Neural cell (in vitro differentiated cells): ENCODE data around the gene PTGER1. TPM values are rescaled to one million over a fixed set of nuclear protein-coding genes. Genes with fewer than 3 reads are reported as not detected.

Experiments used
- H2AFZ ChIP-seq: fragments of 200-600, 300-800 bp; sonication (generic), shearing (Covaris generic); 2 replicates; pipeline ENCODE4 v1.6.0; 2014; ENCODE audit warnings: low read depth, mild to moderate bottlenecking, antibody characterized with exemption, low read length, moderate library complexity
- H3F3A ChIP-seq: fragments of 200-600 bp; shearing (Covaris generic); 2 replicates; pipeline ENCODE4 v1.6.1; 2016; ENCODE audit warnings: mild to moderate bottlenecking, moderate library complexity, mixed read lengths, antibody characterized with exemption, low read length; ENCODE audit not compliant: insufficient read depth, poor library complexity, severe bottlenecking
- H3K27ac ChIP-seq: fragments of 200-600, 300-800 bp; sonication (generic), shearing (Covaris generic); 2 replicates; pipeline ENCODE4 v1.5.1; 2014; ENCODE audit warnings: mild to moderate bottlenecking, low read length, moderate library complexity
- H3K27me3 ChIP-seq: fragments of 300-800, 200-600 bp; sonication (generic), shearing (Covaris generic); 2 replicates; pipeline ENCODE4 v1.6.0; 2014; ENCODE audit warnings: mild to moderate bottlenecking, low read depth, low read length, moderate library complexity; ENCODE audit not compliant: insufficient read depth
- H3K36me3 ChIP-seq: fragments of 300-800, 200-600 bp; sonication (generic), shearing (Covaris generic); 2 replicates; pipeline ENCODE4 v1.5.1; 2014; ENCODE audit warnings: mild to moderate bottlenecking, antibody characterized with exemption, low read length, moderate library complexity; ENCODE audit not compliant: insufficient read depth
- H3K4me2 ChIP-seq: fragments of 300-800, 200-600 bp; sonication (generic), shearing (Covaris generic); 2 replicates; pipeline ENCODE4 v1.6.0; 2014; ENCODE audit warnings: mild to moderate bottlenecking, low read length
- H3K4me3 ChIP-seq: fragments of 300-800, 200-600 bp; sonication (generic), shearing (Covaris generic); 2 replicates; pipeline ENCODE4 v1.5.1; 2014; ENCODE audit warnings: mild to moderate bottlenecking, low read length, moderate library complexity
- H3K79me2 ChIP-seq: fragments of 200-600 bp; shearing (Covaris generic); replicated peaks from 2 replicates; pipeline ENCODE4 v1.6.0; 2014; ENCODE audit warnings: mild to moderate bottlenecking, low read length, moderate library complexity; ENCODE audit not compliant: insufficient read depth
- H3K9ac ChIP-seq: fragments of 300-800, 200-600 bp; sonication (generic), shearing (Covaris generic); 2 replicates; pipeline ENCODE4 v1.6.1; 2016; ENCODE audit warnings: mild to moderate bottlenecking, low read length, mixed read lengths
- H3K9me2 ChIP-seq: fragments of 200-600 bp; shearing (Covaris generic); 2 replicates; pipeline ENCODE4 v1.6.1; 2016; ENCODE audit warnings: mild to moderate bottlenecking, low read length, mixed read lengths; ENCODE audit not compliant: insufficient read depth
- H3K9me3 ChIP-seq: fragments of 200-600, 300-800 bp; sonication (generic), shearing (Covaris generic); 2 replicates; pipeline ENCODE4 v1.6.1; 2016; ENCODE audit warnings: mild to moderate bottlenecking, mixed run types, low read length, moderate library complexity, mixed read lengths
- H4K20me1 ChIP-seq: fragments of 200-600 bp; shearing (Covaris generic); 2 replicates; pipeline ENCODE4 v1.6.1; 2016; ENCODE audit warnings: mild to moderate bottlenecking, mixed run types; ENCODE audit not compliant: insufficient read depth
- CTCF ChIP-seq: fragments of 450-650 bp; IDR thresholded peaks from 2 replicates; pipeline ENCODE4 v1.5.1; 2014; ENCODE audit warnings: antibody characterized with exemption, mild to moderate bottlenecking, moderate library complexity; ENCODE audit not compliant: poor library complexity, severe bottlenecking
- EP300 ChIP-seq: fragments of 450-650 bp; conservative IDR thresholded peaks from 2 replicates; pipeline ENCODE4 v1.6.1; 2014; ENCODE audit warnings: antibody characterized with exemption, mild to moderate bottlenecking, moderate library complexity; ENCODE audit not compliant: poor library complexity, severe bottlenecking
- EZH2 ChIP-seq: fragments of 200-600, 300-800 bp; shearing (Covaris generic), sonication (generic); IDR thresholded peaks from 2 replicates; pipeline ENCODE4 v1.6.1; 2014; ENCODE audit warnings: antibody characterized with exemption, low read length, borderline replicate concordance, mild to moderate bottlenecking; ENCODE audit not compliant: insufficient read depth, poor library complexity, severe bottlenecking
- MXI1 ChIP-seq: fragments of 450-650 bp; conservative IDR thresholded peaks from 2 replicates; pipeline ENCODE4 v1.6.1; 2014; ENCODE audit warnings: antibody characterized with exemption, mild to moderate bottlenecking; ENCODE audit not compliant: poor library complexity, severe bottlenecking
- POLR2AphosphoS5 ChIP-seq: IDR thresholded peaks from 2 replicates; pipeline ENCODE4 v1.6.1; 2012
- RAD21 ChIP-seq: fragments of 450-650 bp; conservative IDR thresholded peaks from 2 replicates; pipeline ENCODE4 v1.6.1; 2014; ENCODE audit warnings: antibody characterized with exemption, mild to moderate bottlenecking, moderate library complexity
- REST ChIP-seq: IDR thresholded peaks from 2 replicates; pipeline ENCODE4 v1.6.1; 2012; ENCODE audit warnings: borderline replicate concordance
- SMC3 ChIP-seq: fragments of 450-650 bp; conservative IDR thresholded peaks from 2 replicates; pipeline ENCODE4 v1.6.1; 2014; ENCODE audit warnings: antibody characterized with exemption, mild to moderate bottlenecking, moderate library complexity; ENCODE audit not compliant: poor library complexity
- TAF1 ChIP-seq: IDR thresholded peaks from 2 replicates; pipeline ENCODE4 v1.6.1; 2012; ENCODE audit warnings: low read depth
- polyA plus RNA-seq: library from polyadenylated mRNA; depleted of rRNA; stranded (reverse); fragments of >200 nt; gene quantifications from 2 replicates; pipeline ENCODE4 v1.2.3, GENCODE V29; 2014

The PTGER1 gene
- polyA plus RNA-seq, 1 donor from 2014 or later = not detected

GRCh38 chr19:14492756-14493337, 17.7 kb upstream of the PTGER1 start:
- Histone ChIP-seq H3K9me3 (no peaks in the 10 kb centered on the region), H3K36me3 (no peaks in the 10 kb centered on the region), H4K20me1 (no peaks in the 10 kb centered on the region), H3K9me2 (no peaks in the 10 kb centered on the region), H3K27ac (no peak overlapping the region), H3K4me3 (no peak overlapping the region), H3K27me3 (no peaks in the 10 kb centered on the region), H3K9ac (no peak overlapping the region), H3K79me2 (peaks cover 16% of the 10 kb centered on the region), H3K4me2 (no peak overlapping the region), H2AFZ (no peak overlapping the region), H3F3A (no peaks in the 10 kb centered on the region)
- TF ChIP-seq RAD21 (no peak), EP300 (no peak), REST (no peak), TAF1 (no peak), POLR2AphosphoS5 (no peak), MXI1 (no peak), SMC3 (no peak), CTCF (no peak), EZH2 (no peak)

DNA sequence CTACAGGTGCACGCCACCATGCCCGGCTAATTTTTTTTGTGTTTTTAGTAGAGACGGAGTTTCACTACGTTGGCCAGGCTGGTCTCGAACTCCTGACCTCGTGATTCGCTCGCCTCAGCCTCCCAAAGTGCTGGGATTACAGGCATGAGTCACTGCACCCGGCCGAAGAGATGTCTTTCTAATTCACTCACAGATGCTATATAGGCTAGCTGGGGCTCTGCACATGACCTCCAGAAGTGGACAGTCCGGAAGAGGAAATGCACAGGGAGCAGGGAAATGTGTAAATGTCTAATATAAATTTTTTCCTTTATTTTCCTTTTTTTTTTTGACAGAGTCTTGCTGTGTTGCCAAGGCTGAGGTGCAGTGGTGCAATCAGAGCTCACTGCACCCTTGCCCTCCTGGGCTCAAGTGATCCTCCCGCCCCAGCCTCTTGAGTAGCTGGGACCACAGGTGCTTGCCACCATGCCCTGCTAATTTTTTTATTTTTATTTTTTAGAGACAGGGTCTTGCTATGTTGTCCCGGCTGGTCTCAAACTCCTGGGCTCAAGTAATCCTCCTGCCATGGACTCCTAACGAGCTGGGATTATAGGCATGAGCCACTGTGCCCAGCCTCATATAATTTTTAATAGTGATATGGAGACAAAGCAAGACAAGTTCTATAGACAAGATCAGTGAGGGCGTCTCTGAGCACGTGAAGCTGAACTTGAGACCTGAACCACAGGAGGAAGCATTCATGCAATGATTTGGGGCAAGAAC, 12.4 kb upstream of the PTGER1 start:
- Histone ChIP-seq H3K9me3 (no peaks in the 10 kb centered on the region), H3K4me3 (no peak overlapping the region), H3K4me2 (no peak overlapping the region), H3K9me2 (no peaks in the 10 kb centered on the region), H2AFZ (no peak overlapping the region), H3F3A (no peaks in the 10 kb centered on the region), H3K27ac (no peak overlapping the region), H3K9ac (no peak overlapping the region), H3K36me3 (no peaks in the 10 kb centered on the region), H4K20me1 (no peaks in the 10 kb centered on the region), H3K79me2 (no peaks in the 10 kb centered on the region), H3K27me3 (no peaks in the 10 kb centered on the region)
- TF ChIP-seq CTCF (no peak), SMC3 (no peak), EZH2 (no peak), EP300 (no peak), REST (no peak), TAF1 (no peak), POLR2AphosphoS5 (no peak), RAD21 (no peak), MXI1 (no peak)
